Sigmoid colon (tissue), 7 donors: ENCODE results near the gene POU2AF2. TPM values are rescaled to one million over a fixed set of nuclear protein-coding genes. Genes with fewer than 3 reads are reported as not detected.

Experiments used
- DNase-seq: peaks from one replicate; pipeline ENCODE4 v3.0.0-alpha.2; 2019
- H3K27ac ChIP-seq, 4 donors: fragments of 200-600 bp; sonication (generic); one replicate each; pipeline ENCODE4 v1.5.1; 2016 to 2019; ENCODE audit warnings: mild to moderate bottlenecking in 1 of 4
- H3K27me3 ChIP-seq, 3 donors: fragments of 200-600 bp; sonication (generic); one replicate each; pipeline ENCODE4 v1.5.1; 2019; ENCODE audit warnings: mild to moderate bottlenecking in 1 of 3
- H3K36me3 ChIP-seq, 4 donors: fragments of 200-600 bp; sonication (generic); one replicate each; pipeline ENCODE4 v1.5.1; 2016 to 2019
- H3K4me1 ChIP-seq, 4 donors: fragments of 200-600 bp; sonication (generic); one replicate each; pipeline ENCODE4 v1.5.1; 2017 to 2019
- H3K4me3 ChIP-seq, 4 donors: fragments of 200-600 bp; sonication (generic); one replicate each; pipeline ENCODE4 v1.5.1; 2017 to 2019; ENCODE audit warnings: mild to moderate bottlenecking in 2 of 4, moderate library complexity in 1 of 4
- H3K9me3 ChIP-seq, 4 donors: fragments of 200-600 bp in 3 of 4; sonication (generic) in 3 of 4; one replicate each; pipeline versions ENCODE4 v1.5.1 to v1.6.1; 2013 to 2019
- EP300 ChIP-seq, 4 donors: sonication (generic); formaldehyde crosslinking; IDR thresholded peaks; one replicate each; pipeline ENCODE4 v1.6.1; 2017; ENCODE audit warnings: antibody characterized with exemption in 4 of 4
- POLR2A ChIP-seq, 2 donors: fragments of 450-650 bp; IDR thresholded peaks; one replicate each; pipeline ENCODE4 v1.6.1; 2016; ENCODE audit warnings: antibody characterized with exemption in 2 of 2, mild to moderate bottlenecking in 2 of 2, moderate library complexity in 2 of 2
- POLR2AphosphoS5 ChIP-seq, 4 donors: sonication (generic); formaldehyde crosslinking; IDR thresholded peaks; one replicate each; pipeline ENCODE4 v1.6.1; 2017; ENCODE audit warnings: antibody characterized with exemption in 4 of 4
- WGBS, 2 donors: extraction: QIAGEN DNeasy Blood & Tissue Kit; methylation state at CpG; one replicate each; pipeline ENCODE4 v1.1.7; 2013; 5-methylcytosine and 5-hydroxymethylcytosine counted together
- intact Hi-C: fragments of 100-400 bp; cut with DNase I; formaldehyde crosslinking; loops from one replicate; pipeline ENCODE4 v1.15.1; 2023
- polyA plus RNA-seq, 3 donors: library from polyadenylated mRNA; stranded (reverse); fragments of 200-250 nt; gene quantifications; one replicate each; pipeline ENCODE4 v1.2.3, GENCODE V29; 2013
- total RNA-seq, 4 donors: library from RNA; depleted of rRNA; stranded (reverse); fragments of >200 nt; gene quantifications; one replicate each; pipeline ENCODE4 v1.1.0, GENCODE V29; 2016
- TF ChIP-seq, protein P1 (sequence below), 4 experiments: fragments of 450-650 bp in 3 of 4; fragments of 200-600 bp in 1 of 4; IDR thresholded peaks; one replicate each; pipeline ENCODE4 v1.5.1; 2016 to 2019; ENCODE audit warnings: antibody characterized with exemption in 4 of 4, mild to moderate bottlenecking in 3 of 4, moderate library complexity in 2 of 4
- donor health status: healthy with polysubstance abuse.
- donor health status: Bipolar disorder and iron deficiency.
- donor health status: healthy.

POU2AF2 gene
- total and polyA plus RNA-seq, 7 donors, result 1.5 to 2.5 (median 2.4) TPM; not detected in 4

- no peaks in the 10 kb centered on the region for H3K27me3 ChIP-seq
- peaks cover 0 to 9% (median 3%) of the 10 kb centered on the region in 4 donors for H3K4me1 ChIP-seq
- no peaks in the 10 kb centered on the region for H3K36me3 ChIP-seq
- no peak overlapping the region for H3K27ac ChIP-seq
- intact Hi-C loops, result loop anchor here (2.0 to 5.0 kb wide), 2 partner anchors 517 to 783 kb away; partner anchors contain the start of gene ARHGAP20
- WGBS, 2 donors, result 46 to 50% methylated on average over 6 of the region's 6 CpGs
- peak overlapping the region in 2 of 4 donors; percentile 42 to 48 for H3K4me3 ChIP-seq
- DNase-seq, result no peak
- H3K9me3 ChIP-seq, result no peaks in the 10 kb centered on the region
- TF ChIP-seq, protein P1, sequence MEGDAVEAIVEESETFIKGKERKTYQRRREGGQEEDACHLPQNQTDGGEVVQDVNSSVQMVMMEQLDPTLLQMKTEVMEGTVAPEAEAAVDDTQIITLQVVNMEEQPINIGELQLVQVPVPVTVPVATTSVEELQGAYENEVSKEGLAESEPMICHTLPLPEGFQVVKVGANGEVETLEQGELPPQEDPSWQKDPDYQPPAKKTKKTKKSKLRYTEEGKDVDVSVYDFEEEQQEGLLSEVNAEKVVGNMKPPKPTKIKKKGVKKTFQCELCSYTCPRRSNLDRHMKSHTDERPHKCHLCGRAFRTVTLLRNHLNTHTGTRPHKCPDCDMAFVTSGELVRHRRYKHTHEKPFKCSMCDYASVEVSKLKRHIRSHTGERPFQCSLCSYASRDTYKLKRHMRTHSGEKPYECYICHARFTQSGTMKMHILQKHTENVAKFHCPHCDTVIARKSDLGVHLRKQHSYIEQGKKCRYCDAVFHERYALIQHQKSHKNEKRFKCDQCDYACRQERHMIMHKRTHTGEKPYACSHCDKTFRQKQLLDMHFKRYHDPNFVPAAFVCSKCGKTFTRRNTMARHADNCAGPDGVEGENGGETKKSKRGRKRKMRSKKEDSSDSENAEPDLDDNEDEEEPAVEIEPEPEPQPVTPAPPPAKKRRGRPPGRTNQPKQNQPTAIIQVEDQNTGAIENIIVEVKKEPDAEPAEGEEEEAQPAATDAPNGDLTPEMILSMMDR (IDR thresholded peaks at IDR 0.05), result no peak
- TF ChIP-seq POLR2AphosphoS5 (IDR thresholded peaks at IDR 0.05) (no peak), POLR2A (IDR thresholded peaks at IDR 0.05) (no peak), EP300 (IDR thresholded peaks at IDR 0.05) (no peak)
These were observed 15.4 kb upstream of the POU2AF2 start for GRCh38 chr11:111230122-111230465.

GRCh38 chr11:111231836-111232235 lies 13.7 kb upstream of the POU2AF2 start:
- Histone ChIP-seq H3K27me3 (no peaks in the 10 kb centered on the region), H3K9me3 (no peaks in the 10 kb centered on the region), H3K4me1 (peaks cover 0 to 10% (median 7%) of the 10 kb centered on the region in 4 donors), H3K27ac (no peak overlapping the region), H3K4me3 (no peak overlapping the region), H3K36me3 (no peaks in the 10 kb centered on the region)
- TF ChIP-seq, protein P1 (IDR thresholded peaks at IDR 0.05), result no peak
- TF ChIP-seq POLR2AphosphoS5 (IDR thresholded peaks at IDR 0.05), result no peak
- TF ChIP-seq POLR2A (IDR thresholded peaks at IDR 0.05), result no peak
- no peak for TF ChIP-seq EP300 (IDR thresholded peaks at IDR 0.05)
- DNase-seq, result no peak
- 79 to 86% methylated on average over 3 of the region's 3 CpGs for WGBS, 2 donors
- intact Hi-C loops, result loop anchor here (2.0 to 5.0 kb wide), 2 partner anchors 519 to 785 kb away; partner anchors contain the start of gene ARHGAP20

DNA sequence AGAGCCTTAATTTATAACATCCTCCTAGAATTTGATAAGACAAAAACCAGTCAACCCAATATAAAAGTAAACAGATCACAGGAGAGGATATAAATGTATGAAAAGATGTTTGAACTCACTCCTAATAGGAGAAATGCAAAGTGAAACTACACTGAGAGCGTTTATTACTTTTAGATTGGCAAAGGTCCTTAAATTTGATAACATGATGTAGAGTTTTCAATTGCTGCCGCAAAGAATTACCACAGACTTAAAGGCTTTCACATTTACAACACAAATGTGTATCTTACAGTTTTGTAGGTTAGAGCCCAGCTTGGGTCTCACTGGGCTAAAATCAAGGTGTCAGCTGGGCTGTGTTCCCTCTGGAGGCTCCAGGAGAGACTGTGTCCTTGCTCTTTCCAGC lies 9.1 kb upstream of the POU2AF2 start:
- DNase-seq, result no peak
- WGBS, 2 donors, result 13 to 57% methylated on average over 2 of the region's 2 CpGs
- Histone ChIP-seq H3K9me3 (no peaks in the 10 kb centered on the region), H3K4me1 (peaks cover 0 to 10% (median 0%) of the 10 kb centered on the region in 4 donors), H3K27me3 (no peaks in the 10 kb centered on the region), H3K36me3 (no peaks in the 10 kb centered on the region), H3K4me3 (peak overlapping the region in 3 of 4 donors; percentile 11 to 19 (median 13)), H3K27ac (peak overlapping the region in 1 of 4 donors; percentile 34)
- intact Hi-C loops, result no loop called here
- TF ChIP-seq, protein P1 (IDR thresholded peaks at IDR 0.05), result no peak
- TF ChIP-seq EP300 (IDR thresholded peaks at IDR 0.05) (no peak), POLR2A (IDR thresholded peaks at IDR 0.05) (no peak), POLR2AphosphoS5 (IDR thresholded peaks at IDR 0.05) (no peak)

- TF ChIP-seq POLR2AphosphoS5 (IDR thresholded peaks at IDR 0.05) (no peak), EP300 (IDR thresholded peaks at IDR 0.05) (no peak), POLR2A (IDR thresholded peaks at IDR 0.05) (no peak)
- TF ChIP-seq, protein P1 (IDR thresholded peaks at IDR 0.05), result no peak
- 81 to 89% methylated on average over 1 of the region's 1 CpG for WGBS, 2 donors
- no peak for DNase-seq
- Histone ChIP-seq H3K27ac (no peak overlapping the region), H3K9me3 (no peaks in the 10 kb centered on the region), H3K4me1 (peaks cover 0 to 10% (median 0%) of the 10 kb centered on the region in 4 donors), H3K4me3 (no peak overlapping the region), H3K36me3 (no peaks in the 10 kb centered on the region), H3K27me3 (no peaks in the 10 kb centered on the region)
- intact Hi-C loops, result no loop called here
These were observed 7.6 kb upstream of the POU2AF2 start for GRCh38 chr11:111237926-111238325.

- WGBS, 2 donors, result 77 to 92% methylated on average over 1 of the region's 1 CpG
- no peaks in the 10 kb centered on the region for H3K4me1 ChIP-seq
- DNase-seq, result no peak
- no peaks in the 10 kb centered on the region for H3K9me3 ChIP-seq
- no peaks in the 10 kb centered on the region for H3K36me3 ChIP-seq
- intact Hi-C loops, result no loop called here
- H3K27ac ChIP-seq, result no peak overlapping the region
- no peaks in the 10 kb centered on the region for H3K27me3 ChIP-seq
- TF ChIP-seq EP300 (IDR thresholded peaks at IDR 0.05) (no peak), POLR2AphosphoS5 (IDR thresholded peaks at IDR 0.05) (no peak), POLR2A (IDR thresholded peaks at IDR 0.05) (no peak)
- TF ChIP-seq, protein P1 (IDR thresholded peaks at IDR 0.05), result no peak
- no peak overlapping the region for H3K4me3 ChIP-seq
These were observed 1.4 kb downstream of the POU2AF2 start for GRCh38 chr11:111246956-111247355.
